Raji (cell line): Measurements from ENCODE around the gene TOM1L1.

Experiments used
- POLR2A ChIP-seq: IDR thresholded peaks from 2 replicates; pipeline ENCODE4 v1.6.1; 2011; ENCODE audit warnings: low read depth, low read length, control low read depth; ENCODE audit not compliant: insufficient read depth

The TOM1L1 gene

GRCh38 chr17:54919425-54919824 is 18.8 kb downstream of the TOM1L1 start:
- no peak for TF ChIP-seq POLR2A

- TF ChIP-seq POLR2A, result no peak
Observed at GRCh38 chr17:54920819-54921218, 20.2 kb downstream of the TOM1L1 start.

GRCh38 chr17:54924405-54924804 is 23.8 kb downstream of the TOM1L1 start:
- TF ChIP-seq POLR2A, result no peak

- TF ChIP-seq POLR2A, result no peak
Observed at GRCh38 chr17:54927525-54927924, 26.9 kb downstream of the TOM1L1 start.

GRCh38 chr17:54932711-54933110 is 32.1 kb downstream of the TOM1L1 start:
- no peak for TF ChIP-seq POLR2A

- no peak for TF ChIP-seq POLR2A
Observed at GRCh38 chr17:54933921-54934320, 33.3 kb downstream of the TOM1L1 start.

GRCh38 chr17:54935471-54935870 is 34.8 kb downstream of the TOM1L1 start:
- TF ChIP-seq POLR2A, result no peak

GRCh38 chr17:54937018-54937417 is 36.4 kb downstream of the TOM1L1 start:
- TF ChIP-seq POLR2A, result no peak

- no peak for TF ChIP-seq POLR2A
Observed at GRCh38 chr17:54937426-54937825, 36.8 kb downstream of the TOM1L1 start.

GRCh38 chr17:54941285-54941684 is 40.6 kb downstream of the TOM1L1 start:
- no peak for TF ChIP-seq POLR2A

GRCh38 chr17:54944796-54945195 is 44.1 kb downstream of the TOM1L1 start:
- TF ChIP-seq POLR2A, result no peak

GRCh38 chr17:54945231-54945630 is 44.6 kb downstream of the TOM1L1 start:
- TF ChIP-seq POLR2A, result no peak

GRCh38 chr17:54945671-54946070 is 45.0 kb downstream of the TOM1L1 start:
- TF ChIP-seq POLR2A, result no peak

- TF ChIP-seq POLR2A, result no peak
Observed at GRCh38 chr17:54947396-54947795, 46.7 kb downstream of the TOM1L1 start.

- no peak for TF ChIP-seq POLR2A
Observed at GRCh38 chr17:54948380-54948779, 47.7 kb downstream of the TOM1L1 start.

GRCh38 chr17:54950116-54950515 is 49.5 kb downstream of the TOM1L1 start:
- no peak for TF ChIP-seq POLR2A

- no peak for TF ChIP-seq POLR2A
Observed at GRCh38 chr17:54951286-54951685, 50.6 kb downstream of the TOM1L1 start.

- TF ChIP-seq POLR2A, result no peak
Observed at GRCh38 chr17:54956791-54957190, 56.1 kb downstream of the TOM1L1 start.

GRCh38 chr17:54967621-54968261 is 67.1 kb downstream of the TOM1L1 start:
- TF ChIP-seq POLR2A, result no peak
